ENCODE results near the gene EIF2D. TPM values are rescaled to one million over a fixed set of nuclear protein-coding genes. Genes with fewer than 3 reads are reported as not detected.

The EIF2D gene
- total RNA-seq, 4 donors from 2014 or later: 40.3 to 50.0 (median 47.9) TPM

DNA sequence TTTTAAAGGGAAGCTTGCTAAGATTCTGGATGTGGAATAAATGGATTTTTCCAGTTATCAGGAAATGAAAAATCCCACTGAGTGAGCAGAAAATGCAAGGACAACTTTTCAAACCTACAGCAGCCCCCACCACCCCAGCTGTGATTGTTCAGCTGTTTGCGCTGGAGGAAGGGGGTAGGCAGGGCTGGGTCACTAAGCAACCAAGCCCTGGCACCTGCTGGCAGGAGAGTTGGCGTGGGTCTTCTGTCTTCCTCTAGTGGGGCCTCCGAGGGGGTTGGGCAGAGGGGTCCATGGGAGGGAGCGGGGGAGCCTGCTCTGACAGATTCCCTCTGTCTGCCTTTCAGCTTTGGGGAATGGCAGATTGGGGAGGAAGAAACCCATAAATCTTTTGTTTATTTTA, 45.3 kb downstream of the EIF2D start:
- no peak for TF ChIP-seq EP300 (IDR thresholded peaks at IDR 0.05)
- TF ChIP-seq, protein P1, sequence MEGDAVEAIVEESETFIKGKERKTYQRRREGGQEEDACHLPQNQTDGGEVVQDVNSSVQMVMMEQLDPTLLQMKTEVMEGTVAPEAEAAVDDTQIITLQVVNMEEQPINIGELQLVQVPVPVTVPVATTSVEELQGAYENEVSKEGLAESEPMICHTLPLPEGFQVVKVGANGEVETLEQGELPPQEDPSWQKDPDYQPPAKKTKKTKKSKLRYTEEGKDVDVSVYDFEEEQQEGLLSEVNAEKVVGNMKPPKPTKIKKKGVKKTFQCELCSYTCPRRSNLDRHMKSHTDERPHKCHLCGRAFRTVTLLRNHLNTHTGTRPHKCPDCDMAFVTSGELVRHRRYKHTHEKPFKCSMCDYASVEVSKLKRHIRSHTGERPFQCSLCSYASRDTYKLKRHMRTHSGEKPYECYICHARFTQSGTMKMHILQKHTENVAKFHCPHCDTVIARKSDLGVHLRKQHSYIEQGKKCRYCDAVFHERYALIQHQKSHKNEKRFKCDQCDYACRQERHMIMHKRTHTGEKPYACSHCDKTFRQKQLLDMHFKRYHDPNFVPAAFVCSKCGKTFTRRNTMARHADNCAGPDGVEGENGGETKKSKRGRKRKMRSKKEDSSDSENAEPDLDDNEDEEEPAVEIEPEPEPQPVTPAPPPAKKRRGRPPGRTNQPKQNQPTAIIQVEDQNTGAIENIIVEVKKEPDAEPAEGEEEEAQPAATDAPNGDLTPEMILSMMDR (IDR thresholded peaks at IDR 0.05): no peak
- no peak for TF ChIP-seq POLR2AphosphoS5 (IDR thresholded peaks at IDR 0.05)
- TF ChIP-seq POLR2A (IDR thresholded peaks at IDR 0.05; ENCODE audit: low read depth): no peak
- H3K27me3 ChIP-seq: no peaks in the 10 kb centered on the region
- H3K9me3 ChIP-seq: no peaks in the 10 kb centered on the region
- no peak overlapping the region for H3K27ac ChIP-seq (replicated peaks in 1 of 4)
- H3K36me3 ChIP-seq: no peaks in the 10 kb centered on the region
- DNase-seq (ENCODE audit: extremely low spot score): no peak
- no peak overlapping the region for H3K4me3 ChIP-seq
- H3K4me1 ChIP-seq: peaks cover 0 to 7% (median 0%) of the 10 kb centered on the region in 4 donors
- 100% methylated on average over 1 of the region's 4 CpGs for WGBS
- intact Hi-C loops (cut with DNase I): no loop called here

DNA sequence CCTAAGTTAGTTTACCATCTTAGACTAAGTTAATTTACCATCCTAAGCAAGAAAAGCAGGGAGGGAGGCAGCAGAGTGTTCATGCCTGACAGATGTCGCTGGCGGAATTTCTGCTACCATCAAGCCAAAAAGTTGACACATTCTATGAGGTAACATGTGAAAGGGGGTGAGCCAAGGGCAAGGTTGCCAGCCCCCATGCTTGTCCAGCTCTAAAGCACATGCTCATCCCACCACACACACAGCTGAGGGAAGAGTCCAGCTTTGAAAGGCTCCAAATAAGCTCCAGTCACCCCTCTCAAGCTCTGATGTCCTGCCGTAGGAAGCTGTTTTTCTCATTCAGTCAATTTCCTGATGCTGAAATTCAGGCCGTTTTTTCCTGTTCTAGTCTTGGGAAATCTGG, 46.3 kb downstream of the EIF2D start:
- Histone ChIP-seq H3K36me3 (no peaks in the 10 kb centered on the region), H3K4me3 (no peak overlapping the region), H3K9me3 (no peaks in the 10 kb centered on the region), H3K27me3 (no peaks in the 10 kb centered on the region), H3K4me1 (peaks cover 0 to 8% (median 2%) of the 10 kb centered on the region in 4 donors), H3K27ac (replicated peaks in 1 of 4) (no peak overlapping the region)
- no peak for DNase-seq (ENCODE audit: extremely low spot score)
- intact Hi-C loops (cut with DNase I): no loop called here
- WGBS: 80% methylated on average over 4 of the region's 4 CpGs
- TF ChIP-seq, protein P1 (IDR thresholded peaks at IDR 0.05): no peak
- TF ChIP-seq POLR2AphosphoS5 (IDR thresholded peaks at IDR 0.05) (no peak), POLR2A (IDR thresholded peaks at IDR 0.05; ENCODE audit: low read depth) (no peak), EP300 (IDR thresholded peaks at IDR 0.05) (no peak)

DNA sequence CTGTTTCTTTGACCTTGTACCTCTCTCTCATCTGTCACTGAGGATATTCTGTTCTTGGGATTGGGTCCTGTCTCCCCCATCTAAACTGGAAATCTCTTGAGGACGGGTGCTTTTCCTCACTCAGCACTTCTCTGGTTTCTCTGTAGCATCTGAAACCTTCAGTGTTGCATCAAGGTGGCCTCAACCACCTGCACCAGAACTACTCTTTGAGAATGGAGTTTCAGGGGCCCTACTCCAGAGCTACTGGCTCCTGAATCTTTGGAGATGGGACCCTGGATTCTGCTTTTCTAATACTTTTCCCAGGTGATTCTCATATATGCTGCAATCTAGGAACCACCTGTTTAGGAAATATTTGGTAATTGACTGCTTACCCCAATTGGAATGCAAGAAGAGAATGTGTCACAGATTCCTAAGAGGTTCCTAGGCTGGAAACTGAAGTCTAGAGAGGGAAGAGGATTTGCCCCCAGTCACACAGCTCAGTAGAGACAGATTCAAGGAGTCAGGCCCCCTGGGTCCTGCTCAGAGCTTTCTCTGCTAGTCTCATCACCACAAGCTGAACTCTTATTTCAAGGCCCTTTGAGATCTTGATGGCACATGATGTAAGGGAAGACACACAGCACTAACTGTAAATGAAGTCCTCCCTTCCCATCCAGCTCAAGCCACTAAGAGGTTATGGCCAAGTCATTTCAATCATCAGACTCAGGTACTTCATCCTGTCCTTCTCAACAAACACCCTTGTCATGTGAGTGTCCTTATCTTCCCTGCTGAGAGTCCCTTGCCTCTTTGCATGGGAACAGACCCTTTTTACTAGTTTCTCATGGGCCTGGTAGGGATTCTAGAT, 48.7 kb downstream of the EIF2D start:
- Histone ChIP-seq H3K36me3 (no peaks in the 10 kb centered on the region), H3K4me1 (peaks cover 21 to 32% (median 26%) of the 10 kb centered on the region in 4 donors), H3K27ac (replicated peaks in 1 of 4) (no peak overlapping the region), H3K27me3 (no peaks in the 10 kb centered on the region), H3K9me3 (no peaks in the 10 kb centered on the region), H3K4me3 (no peak overlapping the region)
- TF ChIP-seq EP300 (IDR thresholded peaks at IDR 0.05) (no peak), POLR2AphosphoS5 (IDR thresholded peaks at IDR 0.05) (no peak), POLR2A (IDR thresholded peaks at IDR 0.05; ENCODE audit: low read depth) (no peak)
- TF ChIP-seq, protein P1 (IDR thresholded peaks at IDR 0.05): no peak
- 63% methylated on average over 1 of the region's 1 CpG for WGBS
- DNase-seq (ENCODE audit: extremely low spot score): no peak
- intact Hi-C loops (cut with DNase I): no loop called here

DNA sequence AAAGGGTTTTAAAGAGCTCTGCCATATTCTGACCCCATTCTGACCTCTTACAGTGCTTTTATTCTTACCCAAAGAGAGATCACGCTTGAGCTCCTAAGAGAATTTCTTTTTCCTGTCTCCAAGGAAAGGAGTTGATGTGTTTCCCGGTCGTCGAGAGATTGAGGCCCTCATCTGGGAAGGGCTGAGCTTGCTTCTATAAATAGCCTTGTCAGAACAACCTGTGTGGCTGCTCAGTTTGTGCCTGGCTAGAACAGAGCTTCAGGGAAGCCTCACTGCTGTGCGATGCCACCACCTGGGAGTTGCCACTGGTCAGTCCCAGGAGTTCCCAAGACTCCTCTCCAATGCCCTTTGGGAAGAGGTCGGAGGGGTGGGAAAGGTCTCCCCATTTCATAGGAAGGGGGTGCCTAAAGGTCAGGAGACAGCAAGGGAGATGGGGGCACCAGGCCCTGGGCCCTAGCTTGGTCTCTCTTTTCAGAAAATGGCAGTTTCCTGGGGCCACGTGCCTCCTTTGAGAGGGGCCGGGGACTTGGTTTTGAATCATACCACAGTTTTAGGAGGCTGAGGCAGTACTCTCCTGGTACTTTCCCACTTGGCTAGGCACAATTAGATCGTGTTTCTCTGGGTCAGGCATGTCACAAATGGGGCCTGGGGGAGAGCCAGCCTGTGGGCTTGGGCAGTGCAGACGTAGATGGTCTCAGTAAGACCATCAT, 52.1 kb downstream of the EIF2D start:
- 52% methylated on average over 10 of the region's 10 CpGs for WGBS
- no peaks in the 10 kb centered on the region for H3K27me3 ChIP-seq
- intact Hi-C loops (cut with DNase I): no loop called here
- H3K27ac ChIP-seq (replicated peaks in 1 of 4): peak overlapping the region; percentile 50 to 81 (median 78)
- H3K4me1 ChIP-seq: peaks cover 43 to 67% (median 57%) of the 10 kb centered on the region in 4 donors
- H3K9me3 ChIP-seq: no peaks in the 10 kb centered on the region
- no peak for DNase-seq (ENCODE audit: extremely low spot score)
- peak overlapping the region in 2 of 4 donors; percentile 67 for H3K4me3 ChIP-seq
- no peak for TF ChIP-seq POLR2A (IDR thresholded peaks at IDR 0.05; ENCODE audit: low read depth)
- TF ChIP-seq, protein P1 (IDR thresholded peaks at IDR 0.05): no peak
- peak; percentile 42 for TF ChIP-seq EP300 (IDR thresholded peaks at IDR 0.05)
- peak in 1 of 2 donors; percentile 15 for TF ChIP-seq POLR2AphosphoS5 (IDR thresholded peaks at IDR 0.05)
- H3K36me3 ChIP-seq: no peaks in the 10 kb centered on the region
